ENCODE data around the gene HOXD8.

The HOXD8 gene

GRCh38 chr2:176174382-176174823 lies 44.9 kb downstream of the HOXD8 start:
- peak; percentile 71 for DNase-seq (ENCODE audit: low spot score)

- DNase-seq (ENCODE audit: low spot score) = peak; percentile 90
Observed at GRCh38 chr2:176174824-176175708, 45.6 kb downstream of the HOXD8 start.

GRCh38 chr2:176175709-176176607 lies 46.5 kb downstream of the HOXD8 start:
- no peak for DNase-seq (ENCODE audit: low spot score)

GRCh38 chr2:176177580-176178037 lies 48.1 kb downstream of the HOXD8 start:
- DNase-seq (ENCODE audit: low spot score) = no peak

- DNase-seq (ENCODE audit: low spot score) = no peak
Observed at GRCh38 chr2:176178038-176178756, 48.7 kb downstream of the HOXD8 start.

- no peak for DNase-seq (ENCODE audit: low spot score)
Observed at GRCh38 chr2:176178757-176179295, 49.3 kb downstream of the HOXD8 start.

GRCh38 chr2:176181551-176181950 lies 52.0 kb downstream of the HOXD8 start:
- DNase-seq (ENCODE audit: low spot score) = no peak
